Omental fat pad (tissue), 4 donors: ENCODE measurements around the gene GGT1. TPM values are rescaled to one million over a fixed set of nuclear protein-coding genes. Genes with fewer than 3 reads are reported as not detected.
A peak's percentile ranks its signal among the peaks of the same experiment; 100 is the strongest.
"Not testable (repeated sequence)": the region's sequence is repeated elsewhere in the genome, so short reads cannot be mapped to it uniquely, and the experiment has no call there.

Experiments
- ATAC-seq: fragments of 150-250 bp; one replicate; pipeline ENCODE4 v1.9.1; 2016; ENCODE audit warnings: mild to moderate bottlenecking, moderate library complexity; ENCODE audit not compliant: low FRiP score
- DNase-seq: peaks from one replicate; pipeline ENCODE4 v3.0.0-alpha.2; 2019; ENCODE audit warnings: low spot score
- CTCF ChIP-seq, 3 donors: fragments of 450-650 bp; IDR thresholded peaks; one replicate each; pipeline ENCODE4 v1.5.1; 2016 to 2017; ENCODE audit warnings: antibody characterized with exemption in 3 of 3, mild to moderate bottlenecking in 3 of 3, moderate library complexity in 2 of 3
- total RNA-seq, 4 donors: library from RNA; depleted of rRNA; stranded (reverse); fragments of >200 nt; gene quantifications; one replicate each; pipeline ENCODE4 v1.1.0, GENCODE V29; 2016

The GGT1 gene
- total RNA-seq, 4 donors from 2014 or later = 1.1 to 5.5 (median 4.5) TPM

DNA sequence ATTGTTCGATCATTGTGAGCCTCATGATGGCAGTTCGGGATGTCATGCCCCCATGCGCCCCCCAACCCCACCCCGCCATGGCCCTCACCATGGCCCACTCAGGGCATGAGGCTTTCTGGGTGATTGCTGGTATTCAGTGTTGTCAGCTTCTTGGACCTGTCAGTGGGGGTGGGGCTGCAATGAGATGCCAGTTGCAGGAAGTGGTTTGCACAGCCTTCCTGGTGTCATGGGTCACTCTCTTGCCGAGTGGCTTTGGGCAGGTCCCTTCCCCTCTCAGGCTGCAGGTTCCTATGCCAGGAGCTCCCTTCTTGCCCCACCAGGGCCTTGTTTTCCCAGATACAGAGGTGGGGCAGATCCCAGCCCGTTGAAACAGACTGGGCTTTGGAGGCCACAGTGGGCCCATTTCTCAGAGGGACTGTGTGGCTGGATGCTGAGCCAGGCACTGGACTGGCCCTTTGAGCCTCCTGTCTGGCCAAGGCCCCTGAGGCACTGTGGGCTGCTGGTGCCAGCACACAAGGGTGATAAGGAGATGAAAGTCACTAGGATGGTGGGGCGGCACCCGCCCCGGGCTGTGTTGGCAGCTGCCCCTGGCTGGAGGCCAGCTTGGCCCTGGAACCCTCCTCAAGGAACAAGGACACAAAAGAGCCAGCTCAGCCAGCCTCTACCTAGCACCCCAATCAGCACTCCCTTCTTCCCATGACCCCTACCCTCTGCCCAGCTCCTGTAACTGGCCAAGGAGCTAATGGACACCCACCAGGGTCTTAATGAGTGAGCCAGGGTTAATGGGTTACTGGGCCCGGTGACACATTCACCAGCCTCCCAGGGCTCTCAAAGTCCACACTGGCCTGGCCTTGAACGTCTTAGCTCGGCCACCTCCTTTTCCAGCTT is 1.5 kb upstream of the GGT1 start:
- TF ChIP-seq CTCF (IDR thresholded peaks at IDR 0.05) = no peak
- DNase-seq (no peak), ATAC-seq (peak; percentile 11)

DNA sequence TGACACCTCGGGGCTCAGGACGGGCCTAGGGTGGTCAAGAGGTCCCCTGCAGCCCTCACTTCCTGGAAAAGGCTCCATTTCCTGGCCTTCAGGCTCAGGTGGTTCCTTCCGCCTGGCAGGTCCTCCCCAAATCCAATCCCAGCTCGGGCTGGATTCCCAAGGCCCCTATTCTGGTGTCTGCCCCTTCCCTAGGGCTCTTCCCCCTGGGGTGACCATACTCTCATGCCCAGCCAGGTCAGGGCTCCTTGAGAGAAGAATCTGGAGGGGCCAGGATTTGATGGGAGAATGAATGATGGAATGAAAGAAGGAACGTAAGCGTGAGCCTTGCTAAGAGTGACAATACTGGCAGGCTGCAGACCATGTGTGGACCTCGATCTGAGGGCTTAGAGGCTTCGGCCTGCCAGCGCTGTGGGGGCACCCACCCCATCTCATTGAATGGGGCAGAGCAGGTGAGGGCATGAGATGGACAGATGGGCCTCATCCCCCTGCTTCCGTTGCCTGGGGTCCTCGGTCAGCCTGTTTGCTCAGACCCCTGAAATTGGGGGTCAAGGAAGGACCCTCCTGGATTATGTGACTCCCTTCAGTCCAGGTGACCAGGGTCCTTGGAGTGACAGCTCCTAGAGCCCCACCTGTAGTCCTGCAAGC is 766 bp upstream of the GGT1 start:
- peak; percentile 11 for ATAC-seq
- not testable (repeated sequence) for DNase-seq

DNA sequence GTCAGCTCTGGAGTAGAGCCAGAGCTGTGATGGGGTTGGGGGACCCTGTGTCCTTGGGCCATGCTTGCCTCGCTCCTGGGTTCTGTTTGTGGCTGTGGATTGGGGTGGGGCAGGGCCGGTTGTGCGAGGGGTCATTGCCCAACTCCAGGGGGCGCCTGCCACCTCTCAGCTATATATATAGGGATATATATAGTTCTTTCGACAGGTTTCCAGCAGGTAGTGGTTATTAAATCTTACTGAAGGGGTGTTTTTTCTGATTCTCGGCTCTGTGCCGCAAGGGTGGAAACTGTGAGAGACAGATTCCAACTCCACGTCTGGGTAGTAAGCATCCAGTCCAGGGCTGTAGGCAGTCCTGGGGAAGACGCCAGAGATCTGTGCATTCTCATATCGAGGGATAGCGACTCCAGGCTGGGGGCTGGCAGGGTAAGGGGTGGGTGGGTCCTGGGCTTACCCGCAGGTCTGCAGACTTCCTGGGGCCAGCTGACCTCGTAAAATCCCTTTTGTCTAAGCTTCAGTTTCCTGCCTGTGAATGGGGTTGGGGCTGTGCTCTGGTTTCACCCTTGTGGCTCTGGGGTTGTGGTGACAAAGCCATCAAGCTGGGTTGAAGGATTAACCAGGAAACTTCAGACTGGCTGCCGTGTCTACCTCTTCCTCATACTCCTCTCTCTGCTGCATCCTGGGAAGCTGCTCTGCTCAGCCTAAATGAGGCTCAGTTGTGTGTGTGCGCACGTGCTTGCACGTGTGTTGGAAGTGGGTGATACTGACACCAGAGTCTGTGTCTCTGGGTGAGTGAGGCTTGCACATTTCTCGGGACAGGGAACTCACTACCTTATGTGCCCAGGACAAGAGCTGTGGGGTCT is 1.0 kb downstream of the GGT1 start:
- peak; percentile 35 for ATAC-seq
- not testable (repeated sequence) for DNase-seq

GRCh38 chr22:24606340-24606739 is 3.3 kb downstream of the GGT1 start:
- not testable (repeated sequence) for ATAC-seq, DNase-seq

DNA sequence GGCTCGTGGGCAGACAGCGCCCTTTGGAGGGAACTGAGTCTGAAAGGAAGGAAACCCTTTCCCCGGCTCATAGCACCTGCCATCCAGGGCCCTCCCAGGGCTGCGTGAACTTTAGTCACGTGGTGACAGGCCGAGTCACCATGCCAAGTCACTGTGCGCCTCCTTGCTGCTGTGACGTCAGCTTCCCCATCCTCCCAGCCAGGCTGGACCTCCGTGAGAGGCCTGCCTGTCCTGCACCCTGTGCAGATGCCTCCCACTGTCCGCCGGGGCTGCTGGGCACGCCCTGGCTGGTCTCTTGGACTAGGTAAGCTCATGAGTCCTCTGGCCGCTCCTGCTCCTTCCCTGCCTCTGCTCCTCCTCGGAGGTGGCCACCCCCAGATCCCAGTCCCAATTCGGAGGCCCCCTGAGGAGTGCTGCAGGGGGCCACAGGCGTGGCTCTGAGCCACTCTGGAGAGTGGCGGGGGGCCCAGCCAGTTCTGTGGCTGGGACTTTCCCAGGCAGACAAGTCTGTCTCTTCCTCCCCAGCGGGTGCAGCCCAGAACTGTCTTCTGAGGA is 4.5 kb downstream of the GGT1 start:
- not testable (repeated sequence) for DNase-seq, ATAC-seq

DNA sequence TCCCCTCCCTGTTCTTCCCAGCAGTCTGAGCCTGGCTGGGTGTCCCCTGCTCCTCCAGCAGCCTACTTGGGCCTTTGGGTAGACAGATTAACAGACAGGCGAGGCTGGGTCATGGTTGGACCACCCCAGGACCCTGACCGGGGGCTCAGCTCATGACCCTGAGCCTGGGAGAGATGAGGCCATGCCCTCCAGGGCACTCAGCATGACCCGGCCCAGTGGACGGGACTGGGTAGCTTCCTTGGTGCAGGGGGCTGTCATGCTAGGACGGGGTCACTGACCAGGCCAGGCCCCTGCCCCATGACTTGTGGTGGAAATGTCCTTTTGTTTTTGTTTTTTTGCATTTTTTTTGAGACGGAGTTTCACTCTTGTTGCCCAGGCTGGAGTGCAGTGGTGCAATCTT is 5.3 kb downstream of the GGT1 start:
- DNase-seq, ATAC-seq: not testable (repeated sequence)

DNA sequence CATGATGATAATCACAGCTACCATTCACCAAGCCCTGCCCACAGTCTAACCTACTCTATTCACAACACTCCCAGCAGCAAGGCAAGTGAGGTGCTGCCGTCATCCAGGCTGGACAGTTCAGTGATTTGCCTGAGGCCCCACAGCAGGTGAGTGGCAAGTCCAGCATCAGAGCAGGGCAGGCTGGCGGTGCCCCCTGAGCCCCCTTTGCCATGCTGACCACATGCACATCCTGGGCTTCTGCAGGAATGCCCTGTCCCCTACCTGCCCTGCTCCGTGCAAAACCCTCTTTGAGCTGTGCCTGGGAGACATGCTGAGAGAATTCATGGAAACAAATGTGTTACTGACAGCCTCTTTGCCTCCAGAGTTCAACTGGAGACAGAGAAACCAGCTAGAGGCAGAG is 6.9 kb downstream of the GGT1 start:
- not testable (repeated sequence) for DNase-seq, ATAC-seq

- not testable (repeated sequence) for DNase-seq, ATAC-seq
Observed at GRCh38 chr22:24614794-24615193, 11.8 kb downstream of the GGT1 start.

DNA sequence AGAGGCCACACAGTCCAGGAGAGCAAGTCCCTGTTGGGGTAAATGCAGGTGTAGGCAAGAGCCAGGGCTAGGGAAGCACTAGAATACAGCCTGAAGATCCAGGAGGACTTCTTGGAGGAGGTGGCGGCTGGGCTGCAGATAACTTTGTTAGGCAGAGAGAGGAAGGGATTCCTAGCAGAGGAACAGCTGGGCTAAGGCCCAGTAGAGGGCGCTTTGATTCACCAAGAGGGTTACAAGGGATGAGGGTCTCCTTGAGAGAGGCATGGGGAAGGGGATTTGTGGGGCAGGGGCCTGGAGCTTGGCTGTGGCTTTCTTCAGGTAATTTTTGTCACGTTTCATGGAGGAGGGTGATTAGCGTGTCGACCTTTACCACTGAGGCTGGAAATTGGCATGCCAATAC is 18.3 kb downstream of the GGT1 start:
- not testable (repeated sequence) for ATAC-seq, DNase-seq

DNA sequence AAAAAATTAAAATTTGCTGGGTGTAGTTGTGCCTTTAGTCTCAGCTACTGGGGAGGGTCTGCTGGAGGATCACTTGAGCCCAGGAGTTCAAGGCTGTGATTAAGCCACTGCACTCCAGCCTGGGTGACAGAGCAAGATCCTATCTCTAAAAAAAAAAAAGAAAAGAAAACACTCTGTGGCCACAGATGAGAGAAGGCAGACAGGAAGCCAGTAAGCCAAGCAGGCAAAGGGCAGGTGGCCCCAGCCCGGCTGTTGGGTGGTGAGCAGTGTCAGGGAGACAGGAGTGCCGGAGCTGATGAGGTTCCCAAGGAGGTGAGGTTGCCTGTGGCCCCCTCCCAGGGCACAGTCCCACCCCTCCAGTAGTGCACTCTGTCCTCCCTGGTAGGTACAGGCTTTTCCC is 19.6 kb downstream of the GGT1 start:
- ATAC-seq, DNase-seq: not testable (repeated sequence)

GRCh38 chr22:24627911-24628310 is 24.9 kb downstream of the GGT1 start:
- ATAC-seq, DNase-seq: not testable (repeated sequence)

GRCh38 chr22:24629069-24629468 is 26.1 kb downstream of the GGT1 start:
- ATAC-seq, DNase-seq: not testable (repeated sequence)

DNA sequence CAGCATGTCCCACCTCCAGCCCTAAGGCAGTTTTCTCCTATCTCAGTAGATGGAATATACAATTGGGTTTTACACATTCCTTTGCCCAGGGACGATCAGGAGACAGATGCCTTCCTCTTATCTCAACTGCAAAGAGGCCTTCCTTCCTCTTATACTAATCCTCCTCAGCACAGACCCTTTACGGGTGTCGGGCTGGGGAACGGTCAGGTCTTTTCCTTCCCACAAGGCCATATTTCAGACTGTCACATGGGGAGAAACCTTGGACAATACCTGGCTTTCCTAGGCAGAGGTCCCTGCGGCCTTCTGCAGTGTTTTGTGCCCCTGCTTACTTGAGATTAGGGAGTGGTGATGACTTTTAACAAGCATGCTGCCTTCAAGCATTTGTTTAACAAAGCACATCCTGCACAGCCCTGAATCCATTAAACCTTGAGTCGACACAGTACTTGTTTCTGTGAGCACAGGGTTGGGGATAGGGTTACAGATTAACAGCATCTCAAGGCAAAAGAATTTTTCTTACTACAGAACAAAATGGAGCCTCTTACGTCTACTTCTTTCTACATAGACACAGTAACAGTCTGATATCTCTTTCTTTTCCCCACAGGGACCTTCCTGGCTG is 27.9 kb downstream of the GGT1 start:
- DNase-seq, ATAC-seq: not testable (repeated sequence)

DNA sequence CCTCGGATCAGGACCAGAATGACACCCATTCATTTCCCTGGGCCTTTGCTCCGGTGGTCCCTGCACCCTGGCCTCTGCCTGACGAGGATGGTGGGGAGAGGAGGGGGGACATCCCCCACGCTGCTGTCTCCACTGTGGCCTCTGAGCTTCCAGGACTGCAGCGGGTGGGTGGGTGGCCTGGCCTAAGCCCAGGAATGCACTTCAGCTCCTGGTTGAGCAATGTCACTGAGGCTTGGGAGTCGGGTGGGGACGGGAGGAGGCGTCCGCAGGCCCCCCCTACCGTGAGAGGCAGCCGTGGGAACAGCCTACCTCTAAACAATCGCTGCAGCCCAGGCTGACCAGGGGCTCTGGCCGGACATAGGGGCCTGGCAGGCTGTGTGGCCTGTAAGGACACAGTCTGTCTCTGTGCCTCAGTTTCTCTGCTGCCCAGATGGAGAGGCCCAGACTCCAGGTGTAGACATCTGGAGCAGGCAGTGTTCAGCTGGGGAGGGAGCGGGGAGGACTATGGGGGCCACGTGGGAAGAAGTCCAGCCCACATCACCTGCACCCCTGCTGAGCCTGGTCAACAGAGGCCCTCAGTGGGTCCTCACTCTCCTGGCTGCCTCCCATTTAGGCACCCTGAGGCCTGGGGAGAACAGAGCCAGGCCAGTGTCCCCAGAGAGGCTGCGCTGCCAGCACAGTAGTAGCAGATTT is 28.6 kb downstream of the GGT1 start:
- ATAC-seq, DNase-seq: not testable (repeated sequence)

DNA sequence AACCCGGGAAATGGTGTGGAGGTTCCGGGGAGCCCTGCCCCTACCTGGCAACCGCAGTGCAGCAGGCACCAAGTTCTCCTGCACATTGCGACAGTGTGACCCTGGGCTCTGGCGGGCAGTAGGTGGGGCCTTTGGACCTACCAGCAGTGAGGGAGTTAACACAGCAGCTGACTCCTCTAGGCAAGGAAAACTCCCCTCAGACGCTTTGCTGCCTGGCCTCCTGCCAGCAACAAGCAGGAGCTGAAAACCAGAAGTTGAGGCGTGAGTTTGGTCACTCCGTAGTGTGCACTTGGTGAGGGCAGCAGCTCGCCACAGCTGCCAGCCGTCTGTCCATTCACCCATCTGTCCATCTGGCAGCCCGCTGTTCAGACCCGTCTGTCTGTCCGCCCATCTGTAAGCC is 29.6 kb downstream of the GGT1 start:
- ATAC-seq, DNase-seq: not testable (repeated sequence)

DNA sequence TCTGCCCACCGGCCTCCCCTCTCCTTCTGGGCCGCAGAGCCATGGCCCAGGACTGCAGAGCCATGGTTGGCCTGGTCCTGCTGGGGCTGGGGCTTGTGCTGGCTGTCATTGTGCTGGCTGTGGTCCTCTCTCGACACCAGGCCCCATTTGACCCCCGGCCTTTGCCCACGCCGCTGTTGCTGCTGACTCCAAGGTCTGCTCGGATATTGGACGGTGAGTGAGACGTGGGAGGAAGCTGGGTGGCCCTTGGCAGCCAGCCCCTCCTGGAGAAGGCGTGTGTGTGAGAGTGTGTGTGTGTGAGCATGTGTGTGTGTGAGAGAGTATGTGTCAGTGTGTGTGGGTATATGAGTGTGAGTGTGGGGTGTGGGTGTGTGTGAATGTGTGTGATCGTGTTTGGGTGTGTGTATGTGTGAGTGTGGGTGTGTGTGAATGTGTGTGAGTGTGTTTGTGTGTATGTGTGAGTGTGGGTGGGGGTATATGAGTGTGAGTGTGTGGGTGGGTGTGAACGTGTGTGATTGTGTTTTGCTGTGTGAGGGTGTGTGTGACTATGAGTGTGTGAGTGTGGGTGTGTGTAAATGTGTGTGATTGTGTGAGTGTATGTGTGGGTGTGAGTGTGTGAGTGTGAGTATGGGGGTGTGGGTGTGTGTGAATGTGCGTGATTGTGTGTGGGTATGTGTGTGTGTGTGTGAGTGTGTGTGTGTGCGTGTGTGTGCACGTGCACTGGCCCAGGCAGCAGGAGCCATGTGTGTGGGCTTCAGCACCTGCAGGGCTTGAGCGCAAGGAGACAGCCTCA is 30.4 kb downstream of the GGT1 start:
- not testable (repeated sequence) for DNase-seq, ATAC-seq
